GM21717 (cell line): ENCODE measurements around the gene EIF4G1.
"Not testable (repeated sequence)": the region's sequence is repeated elsewhere in the genome, so short reads cannot be mapped to it uniquely, and the experiment has no call there.

ENCODE experiments used
- ATAC-seq: cut with Tn5 transposase; IDR thresholded peaks from one replicate; pipeline ENCODE4 v1.9.1; 2021; ENCODE audit warnings: mild to moderate bottlenecking, moderate library complexity; ENCODE audit not compliant: unreplicated experiment

The EIF4G1 gene

GRCh38 chr3:184333190-184333589 is 18.8 kb downstream of the EIF4G1 start:
- no peak for ATAC-seq

DNA sequence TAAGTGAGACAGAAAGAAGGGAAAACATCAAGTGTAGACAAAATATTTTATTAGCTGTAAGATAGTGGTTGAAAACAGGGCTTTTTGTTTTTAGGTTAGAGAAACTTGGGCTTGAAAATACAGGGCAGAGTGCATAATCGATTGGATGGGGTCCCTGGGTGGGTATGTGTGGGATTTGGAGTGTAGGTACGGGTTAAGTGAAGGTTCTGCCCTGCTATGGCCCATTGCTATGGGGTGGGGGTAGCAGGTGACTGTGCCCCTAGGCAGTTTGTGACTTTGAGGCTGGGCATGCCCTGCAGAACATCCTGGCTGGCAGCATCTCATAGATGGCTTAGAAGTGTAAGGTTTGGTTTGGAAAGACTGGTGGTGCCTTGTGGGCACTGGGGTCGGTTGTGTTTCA is 19.3 kb downstream of the EIF4G1 start:
- no peak for ATAC-seq

DNA sequence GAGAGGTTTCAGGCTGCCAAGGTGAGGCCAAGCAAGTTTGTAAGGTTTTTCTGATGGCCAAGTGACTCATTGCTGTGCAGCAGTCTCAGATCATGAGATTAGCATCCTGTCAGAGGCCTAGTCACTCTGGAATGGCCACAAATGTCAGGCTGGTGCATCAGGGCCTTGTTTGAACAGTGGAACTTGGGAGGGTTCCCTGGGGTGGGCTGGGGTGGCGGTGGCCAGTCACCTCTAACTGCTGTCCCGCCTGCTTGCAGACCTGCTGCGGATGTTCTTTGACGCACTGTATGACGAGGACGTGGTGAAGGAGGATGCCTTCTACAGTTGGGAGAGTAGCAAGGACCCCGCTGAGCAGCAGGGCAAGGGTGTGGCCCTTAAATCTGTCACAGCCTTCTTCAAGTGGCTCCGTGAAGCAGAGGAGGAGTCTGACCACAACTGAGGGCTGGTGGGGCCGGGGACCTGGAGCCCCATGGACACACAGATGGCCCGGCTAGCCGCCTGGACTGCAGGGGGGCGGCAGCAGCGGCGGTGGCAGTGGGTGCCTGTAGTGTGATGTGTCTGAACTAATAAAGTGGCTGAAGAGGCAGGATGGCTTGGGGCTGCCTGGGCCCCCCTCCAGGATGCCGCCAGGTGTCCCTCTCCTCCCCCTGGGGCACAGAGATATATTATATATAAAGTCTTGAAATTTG is 20.2 kb downstream of the EIF4G1 start:
- no peak for ATAC-seq

DNA sequence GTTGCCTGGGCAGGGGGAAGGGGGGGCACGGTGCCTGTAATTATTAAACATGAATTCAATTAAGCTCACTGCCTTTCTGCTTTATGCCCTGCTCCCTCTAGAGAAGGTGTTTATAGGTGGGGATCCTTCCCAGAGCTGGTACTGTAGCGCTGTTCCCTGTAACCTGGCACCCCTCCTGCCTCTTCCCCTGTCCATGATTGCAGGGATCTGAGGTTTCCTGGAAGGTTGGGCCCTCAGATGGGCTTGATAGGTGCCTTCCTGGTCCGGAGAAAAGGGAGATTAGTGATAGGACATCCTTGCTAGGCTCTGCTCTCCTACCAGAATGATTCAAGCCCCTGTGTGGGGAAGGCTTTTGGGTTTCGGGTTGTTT is 20.9 kb downstream of the EIF4G1 start:
- no peak for ATAC-seq

GRCh38 chr3:184335661-184336546 is 21.5 kb downstream of the EIF4G1 start:
- ATAC-seq: peak; percentile 64

GRCh38 chr3:184336547-184337398 is 22.4 kb downstream of the EIF4G1 start:
- no peak for ATAC-seq

- no peak for ATAC-seq
Measured at GRCh38 chr3:184337399-184337714, 23.0 kb downstream of the EIF4G1 start, which contains the start of gene FAM131A. Gene FAM131A (plus strand): TSS chr3:184337600. CDS start chr3:184337631, 31 bp downstream.

DNA sequence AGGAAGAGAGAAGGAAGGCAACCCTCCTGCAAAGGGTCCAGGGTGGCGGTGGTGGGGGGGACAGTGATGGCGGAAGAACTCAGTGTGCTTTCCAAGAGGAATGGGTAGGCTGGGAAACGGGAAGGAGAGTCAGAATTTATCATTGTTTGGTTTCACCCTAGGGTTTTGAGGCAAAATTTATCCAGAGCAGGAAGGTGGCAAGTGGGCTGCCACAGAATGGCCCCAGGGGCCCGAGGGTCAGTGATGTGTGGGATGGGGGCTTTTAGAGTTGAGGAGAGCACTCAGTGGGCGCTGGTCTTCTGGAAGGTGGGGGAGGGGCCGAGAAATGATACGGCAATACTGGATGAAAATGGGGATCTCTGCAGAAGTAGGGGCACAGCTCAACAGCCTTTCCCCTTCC is 23.6 kb downstream of the EIF4G1 start:
- ATAC-seq: no peak

DNA sequence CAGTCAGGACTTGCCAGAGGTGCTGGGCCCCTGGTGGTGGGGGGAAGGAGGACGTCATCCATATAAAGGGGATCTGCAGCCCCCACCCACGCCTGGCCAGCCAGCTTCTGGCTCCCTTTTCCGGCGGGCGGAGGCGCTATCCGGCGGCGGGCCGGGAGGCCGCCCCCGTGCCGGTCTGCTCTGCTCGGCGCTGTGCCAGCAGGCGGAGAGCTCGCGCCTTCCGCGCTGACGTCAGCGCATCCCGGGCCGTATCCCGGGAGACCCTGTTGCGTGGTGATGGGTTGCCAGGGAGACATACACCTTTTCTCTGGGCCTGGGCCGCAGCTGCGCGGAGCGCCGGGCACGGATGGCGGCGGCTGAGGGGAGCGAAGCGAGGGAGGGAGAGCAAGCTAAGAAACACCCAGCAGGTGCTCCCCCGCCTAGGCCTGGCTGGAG is 24.1 kb downstream of the EIF4G1 start:
- no peak for ATAC-seq

- no peak for ATAC-seq
Measured at GRCh38 chr3:184339001-184339400, 24.6 kb downstream of the EIF4G1 start.

DNA sequence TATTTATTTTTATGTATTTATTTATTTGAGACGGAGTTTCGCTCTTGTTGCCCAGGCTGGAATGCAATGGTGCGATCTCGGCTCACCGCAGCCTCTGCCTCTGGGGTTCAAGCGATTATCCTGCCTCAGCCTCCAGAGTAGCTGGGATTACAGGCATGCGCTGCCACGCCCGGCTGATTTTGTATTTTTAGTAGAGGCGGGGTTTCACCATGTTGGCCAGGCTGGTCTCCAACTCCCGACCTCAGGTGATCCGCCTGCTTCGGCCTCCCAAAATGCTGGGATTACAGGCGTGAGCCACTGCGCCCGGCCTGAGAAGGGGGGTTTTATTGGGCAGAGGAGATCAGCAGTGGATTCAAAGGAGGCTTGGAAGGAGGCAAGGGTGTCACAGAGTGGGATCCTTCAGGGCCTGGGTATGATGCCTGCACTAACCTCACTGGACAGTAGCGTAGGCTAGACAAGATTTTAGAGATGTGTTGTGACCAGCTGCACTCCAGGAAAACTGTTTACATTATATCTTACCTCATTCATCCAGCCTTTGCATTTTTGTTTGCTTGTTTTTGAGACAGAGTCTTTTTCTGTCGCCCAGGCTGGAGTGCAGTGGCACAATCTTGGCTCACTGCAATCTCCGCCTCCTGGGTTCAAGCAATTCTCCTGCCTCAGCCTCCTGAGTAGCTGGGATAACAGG is 25.2 kb downstream of the EIF4G1 start:
- not testable (repeated sequence) for ATAC-seq

DNA sequence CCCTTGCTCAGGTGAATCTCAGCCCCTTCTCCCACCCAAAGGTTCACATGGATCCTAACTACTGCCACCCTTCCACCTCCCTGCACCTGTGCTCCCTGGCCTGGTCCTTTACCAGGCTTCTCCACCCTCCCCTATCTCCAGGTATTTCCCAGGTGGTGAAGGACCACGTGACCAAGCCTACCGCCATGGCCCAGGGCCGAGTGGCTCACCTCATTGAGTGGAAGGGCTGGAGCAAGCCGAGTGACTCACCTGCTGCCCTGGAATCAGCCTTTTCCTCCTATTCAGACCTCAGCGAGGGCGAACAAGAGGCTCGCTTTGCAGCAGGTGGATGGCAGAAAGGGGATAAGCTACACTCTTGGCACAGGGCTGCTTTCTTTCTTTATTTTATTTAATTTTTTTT is 27.5 kb downstream of the EIF4G1 start:
- no peak for ATAC-seq

GRCh38 chr3:184343200-184343876 is 28.9 kb downstream of the EIF4G1 start:
- ATAC-seq: no peak

- no peak for ATAC-seq
Measured at GRCh38 chr3:184344579-184345316, 30.3 kb downstream of the EIF4G1 start.

DNA sequence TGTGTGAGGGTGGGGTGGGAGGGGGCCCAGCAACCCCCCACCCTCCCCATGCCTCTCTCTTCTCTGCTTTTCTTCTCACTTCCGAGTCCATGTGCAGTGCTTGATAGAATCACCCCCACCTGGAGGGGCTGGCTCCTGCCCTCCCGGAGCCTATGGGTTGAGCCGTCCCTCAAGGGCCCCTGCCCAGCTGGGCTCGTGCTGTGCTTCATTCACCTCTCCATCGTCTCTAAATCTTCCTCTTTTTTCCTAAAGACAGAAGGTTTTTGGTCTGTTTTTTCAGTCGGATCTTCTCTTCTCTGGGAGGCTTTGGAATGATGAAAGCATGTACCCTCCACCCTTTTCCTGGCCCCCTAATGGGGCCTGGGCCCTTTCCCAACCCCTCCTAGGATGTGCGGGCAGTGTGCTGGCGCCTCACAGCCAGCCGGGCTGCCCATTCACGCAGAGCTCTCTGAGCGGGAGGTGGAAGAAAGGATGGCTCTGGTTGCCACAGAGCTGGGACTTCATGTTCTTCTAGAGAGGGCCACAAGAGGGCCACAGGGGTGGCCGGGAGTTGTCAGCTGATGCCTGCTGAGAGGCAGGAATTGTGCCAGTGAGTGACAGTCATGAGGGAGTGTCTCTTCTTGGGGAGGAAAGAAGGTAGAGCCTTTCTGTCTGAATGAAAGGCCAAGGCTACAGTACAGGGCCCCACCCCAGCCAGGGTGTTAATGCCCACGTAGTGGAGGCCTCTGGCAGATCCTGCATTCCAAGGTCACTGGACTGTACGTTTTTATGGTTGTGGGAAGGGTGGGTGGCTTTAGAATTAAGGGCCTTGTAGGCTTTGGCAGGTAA is 31.1 kb downstream of the EIF4G1 start:
- ATAC-seq: no peak

GRCh38 chr3:184346480-184347190 is 32.2 kb downstream of the EIF4G1 start:
- ATAC-seq: no peak

DNA sequence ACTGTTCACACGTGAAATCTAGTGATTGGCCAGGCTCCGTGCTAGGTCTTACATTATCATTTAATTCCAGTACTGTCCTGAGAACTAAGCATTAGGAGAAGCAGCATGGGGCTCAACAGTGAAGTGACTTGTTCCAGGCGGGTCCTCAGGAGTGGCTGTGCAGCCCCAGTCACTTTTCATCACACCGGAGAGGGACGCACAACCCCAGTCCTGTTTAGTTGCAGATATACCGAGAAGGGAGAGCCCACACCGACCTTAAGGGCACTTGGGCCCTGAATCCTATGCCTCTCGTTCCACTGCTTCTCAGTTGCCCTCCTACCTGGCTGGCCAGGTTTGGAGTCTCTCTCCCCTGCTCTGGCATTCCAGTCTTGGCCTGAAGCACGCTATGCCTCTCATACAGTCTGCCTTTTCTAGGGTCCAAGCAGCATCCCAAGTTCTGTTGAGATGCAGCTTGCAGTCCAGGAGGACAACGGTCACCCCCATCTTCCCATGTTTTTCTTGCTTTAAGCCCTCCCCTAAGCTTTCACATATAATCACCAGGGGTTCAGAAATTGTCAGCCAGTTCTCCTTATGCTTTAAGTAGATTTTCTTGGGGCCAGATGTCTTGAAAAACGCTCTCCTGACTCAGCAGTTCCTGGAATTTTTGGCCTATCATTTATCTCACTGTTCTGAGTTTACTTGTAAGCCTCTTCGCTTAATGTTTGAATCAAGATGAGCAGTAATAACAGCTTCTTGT is 33.1 kb downstream of the EIF4G1 start:
- no peak for ATAC-seq

- no peak for ATAC-seq
Measured at GRCh38 chr3:184348057-184348382, 33.6 kb downstream of the EIF4G1 start.
